K562 (cell line): ENCODE measurements around the gene XCL2. TPM values are rescaled to one million over a fixed set of nuclear protein-coding genes. Genes with fewer than 3 reads are reported as not detected.

Experiments
- ATAC-seq: fragments of 200-7000 bp; cut with Tn5 transposase; 3 replicates; pipeline ENCODE4 v1.9.1; 2020; ENCODE audit warnings: moderate library complexity
- BruUV-seq: library from RNA; stranded (reverse); fragments of 400-500 nt; replicated peaks from 2 replicates; lab custom pipeline; 2021; lab: Mats Ljungman, UMichigan
- CTCF ChIA-PET: fragments of 300-600 bp; formaldehyde crosslinking; extraction: SDS; loops from one replicate; lab custom pipeline; 2021; ENCODE audit warnings: low intra/inter-chr PET ratio; lab: Yijun Ruan, JAX
- POLR2A ChIA-PET: fragments of 300-600, 350-650 bp; sonication (Branson Sonifier 250); formaldehyde crosslinking; extraction: SDS; loops from one replicate; lab custom pipeline; 2021; ENCODE audit warnings: antibody characterized with exemption, inconsistent platforms; lab: Yijun Ruan, JAX
- DNase-seq, 4 experiments: peaks; one replicate each; pipeline versions ENCODE4 v3.0.0 to v3.0.0-alpha.2; 2011 to 2018; ENCODE audit warnings: low spot score in 3 of 4, mixed read lengths in 3 of 4; ENCODE audit errors: extremely low read depth in 1 of 4
- FAIRE-seq: peaks from 2 replicates; lab custom pipeline; 2011; peaks lifted over from hg19 to GRCh38; lab: Jason Lieb, UNC
- H2AFZ ChIP-seq: 2 replicates; pipeline ENCODE4 v1.6.0; 2011; ENCODE audit warnings: low read depth, low read length, control low read depth, inconsistent platforms
- H3K27ac ChIP-seq: fragments of 200-600 bp; 3 replicates; pipeline ENCODE4 v1.8.0; 2011; ENCODE audit warnings: low read depth, mild to moderate bottlenecking, control low read depth, inconsistent platforms, low read length, moderate library complexity, mixed read lengths; ENCODE audit errors: extremely low read depth
- H3K27me3 ChIP-seq, 2 experiments: fragments of 300-600 bp in 1 of 2; 2 replicates in 1 of 2; 3 replicates in 1 of 2; pipeline versions ENCODE4 v1.6.0 to v1.8.0; 2011; ENCODE audit warnings: inconsistent platforms in 2 of 2, low read length in 2 of 2, mild to moderate bottlenecking in 1 of 2, mixed read lengths in 1 of 2, moderate library complexity in 1 of 2; ENCODE audit not compliant: control insufficient read depth in 2 of 2, insufficient read depth in 2 of 2
- H3K36me3 ChIP-seq: fragments of 300-600 bp; 3 replicates; pipeline ENCODE4 v1.8.0; 2011; ENCODE audit warnings: mild to moderate bottlenecking, low read length, inconsistent platforms; ENCODE audit not compliant: control insufficient read depth, insufficient read depth
- H3K4me1 ChIP-seq, 2 experiments: fragments of 200-600 bp in 1 of 2; replicated peaks in 1 of 2; 2 replicates in 1 of 2; 3 replicates in 1 of 2; pipeline versions ENCODE4 v1.5.1 to v1.8.0; 2011; ENCODE audit warnings: inconsistent platforms in 2 of 2, low read length in 2 of 2, mild to moderate bottlenecking in 1 of 2, mixed read lengths in 1 of 2, moderate library complexity in 1 of 2; ENCODE audit not compliant: control insufficient read depth in 2 of 2, insufficient read depth in 2 of 2
- H3K4me2 ChIP-seq: 2 replicates; pipeline ENCODE4 v1.6.1; 2011; ENCODE audit warnings: low read length, control low read depth, inconsistent platforms, mixed read lengths; ENCODE audit not compliant: insufficient read depth
- H3K4me3 ChIP-seq: fragments of 200-600 bp; sonication (generic), shearing (Covaris generic); 2 replicates; pipeline ENCODE4 v1.5.1; 2016; ENCODE audit warnings: control low read depth, inconsistent platforms
- H3K79me2 ChIP-seq: fragments of 200-600 bp; 3 replicates; pipeline ENCODE4 v1.8.0; 2011; ENCODE audit warnings: low read length, inconsistent platforms; ENCODE audit not compliant: control insufficient read depth, insufficient read depth
- H3K9ac ChIP-seq, 2 experiments: 2 replicates each; pipeline versions ENCODE4 v1.6.0 to v1.6.1; 2011; ENCODE audit warnings: low read depth in 2 of 2, low read length in 2 of 2, control low read depth in 1 of 2, inconsistent platforms in 1 of 2, mild to moderate bottlenecking in 1 of 2, mixed read lengths in 1 of 2; ENCODE audit not compliant: insufficient read depth in 1 of 2
- H3K9me1 ChIP-seq: one replicate; pipeline ENCODE4 v1.6.0; 2011; ENCODE audit warnings: inconsistent platforms, mild to moderate bottlenecking, low read length, moderate library complexity; ENCODE audit not compliant: control insufficient read depth, insufficient read depth
- H3K9me3 ChIP-seq: replicated peaks from 2 replicates; pipeline ENCODE4 v1.5.1; 2011; ENCODE audit warnings: low read depth, low read length, inconsistent platforms; ENCODE audit not compliant: control insufficient read depth, insufficient read depth
- H4K20me1 ChIP-seq: replicated peaks from 2 replicates; pipeline ENCODE4 v1.6.1; 2011; ENCODE audit warnings: low read length, inconsistent platforms, mixed read lengths; ENCODE audit not compliant: control insufficient read depth, insufficient read depth
- BDP1 ChIP-seq: IDR thresholded peaks from 3 replicates; pipeline ENCODE4 v1.6.1; 2011; ENCODE audit not compliant: insufficient read length, insufficient read depth
- CEBPG ChIP-seq, 3 experiments: fragments of 200-800 bp in 1 of 3; sonication (Bioruptor generic) in 1 of 3; sonication (generic) in 1 of 3; formaldehyde crosslinking in 1 of 3; IDR thresholded peaks in 2 of 3; conservative IDR thresholded peaks in 1 of 3; 2 replicates each; pipeline versions ENCODE4 v1.6.1 to v1.8.0; 2016 to 2022; ENCODE audit warnings: missing compliant biosample characterization in 2 of 3, missing genetic modification characterization in 2 of 3, mild to moderate bottlenecking in 1 of 3, missing genetic modification reagents in 1 of 3
- CHCHD3 ChIP-seq: fragments of 250-450 bp; sonication (Bioruptor Pico); IDR thresholded peaks from 2 replicates; pipeline ENCODE4 v2.1.2; 2022; ENCODE audit warnings: mild to moderate bottlenecking
- EP300 ChIP-seq: IDR thresholded peaks from 2 replicates; pipeline ENCODE4 v1.6.1; 2012; ENCODE audit warnings: low read length, improper control_type of control experiment
- HIVEP1 ChIP-seq: fragments of 250-450 bp; sonication (Bioruptor Pico); IDR thresholded peaks from 2 replicates; pipeline ENCODE4 v1.4.0; 2020; ENCODE audit warnings: mild to moderate bottlenecking
- HLTF ChIP-seq: fragments of 450-650 bp; IDR thresholded peaks from 2 replicates; pipeline ENCODE4 v1.6.1; 2016
- HMG20B ChIP-seq: fragments of 250-450 bp; sonication (Bioruptor Pico); IDR thresholded peaks from 2 replicates; pipeline ENCODE4 v1.5.0; 2021; ENCODE audit warnings: mild to moderate bottlenecking
- IFI16 ChIP-seq: fragments of 250-450 bp; sonication (Bioruptor Pico); IDR thresholded peaks from 2 replicates; pipeline ENCODE4 v2.1.2; 2022; ENCODE audit warnings: mild to moderate bottlenecking, inconsistent platforms
- MTA1 ChIP-seq: fragments of 450-650 bp; IDR thresholded peaks from 2 replicates; pipeline ENCODE4 v1.6.1; 2017; ENCODE audit warnings: borderline replicate concordance
- PYGO2 ChIP-seq: fragments of 450-650 bp; IDR thresholded peaks from 2 replicates; pipeline ENCODE4 v1.6.1; 2016; ENCODE audit warnings: mild to moderate bottlenecking, missing genetic modification characterization, moderate library complexity, missing compliant biosample characterization
- TBP ChIP-seq: optimal IDR thresholded peaks from 2 replicates; pipeline ENCODE3; 2011; ENCODE audit warnings: low read depth, low read length, improper control_type of control experiment
- TGIF2 ChIP-seq: sonication (generic); formaldehyde crosslinking; IDR thresholded peaks from 2 replicates; pipeline ENCODE4 v1.8.1; 2022; ENCODE audit warnings: mild to moderate bottlenecking, missing genetic modification reagents, moderate library complexity
- XRCC5 ChIP-seq: fragments of 200-400 bp; formaldehyde crosslinking; IDR thresholded peaks from 2 replicates; pipeline ENCODE4 v1.6.1; 2017; ENCODE audit warnings: low read depth, mild to moderate bottlenecking, low read length
- ZNF217 ChIP-seq: sonication (generic); formaldehyde crosslinking; IDR thresholded peaks from 2 replicates; pipeline ENCODE4 v1.8.0; 2022; ENCODE audit warnings: mild to moderate bottlenecking, missing genetic modification reagents
- ZNF280B ChIP-seq: fragments of 250-450 bp; sonication (Bioruptor Pico); IDR thresholded peaks from 2 replicates; pipeline ENCODE4 v1.5.1; 2021; ENCODE audit warnings: mild to moderate bottlenecking
- ZNF507 ChIP-seq: conservative IDR thresholded peaks from 2 replicates; pipeline ENCODE4 v1.6.1; 2017; ENCODE audit warnings: missing genetic modification characterization, missing compliant biosample characterization
- WGBS: fragments of 100-300 bp; shearing (Covaris generic); methylation state at CpG from one replicate; pipeline ENCODE4 v1.1.6; 2016; ENCODE audit warnings: low coverage, mixed read lengths; ENCODE audit not compliant: insufficient coverage; ENCODE audit errors: missing lambda C conversion rate; 5-methylcytosine and 5-hydroxymethylcytosine counted together
- in situ Hi-C: fragments of 300-500 bp; cut with MboI; formaldehyde crosslinking; loops from 4 replicates; pipeline ENCODE4 v1.15.0; 2018; ENCODE audit warnings: inconsistent platforms, mixed read lengths
- intact Hi-C: fragments of 100-400 bp; cut with micrococcal nuclease; formaldehyde crosslinking; loops from 2 replicates; pipeline ENCODE4 v1.14.2; 2022
- polyA plus RNA-seq, 8 experiments: library from polyadenylated mRNA; depleted of rRNA in 4 of 8; stranded (reverse) in 5 of 8; unstranded in 3 of 8; fragments of >200 nt; fragmentation: Nextera tagmentation in 2 of 8; fragmentation: Illumina TruSeq in 1 of 8; extraction: Ambion mirVana in 2 of 8; extraction: Trizol in 1 of 8; gene quantifications; 2 replicates each; pipeline versions ENCODE4 v1.2.1 to v1.2.3, GENCODE V29; 2011 to 2014; ENCODE audit warnings: inconsistent platforms in 1 of 8, missing spikeins in 1 of 8
- total RNA-seq, 7 experiments: library from RNA; depleted of rRNA in 6 of 7; stranded (reverse); fragments of >200 nt in 6 of 7; fragmentation: Illumina TruSeq in 2 of 7; extraction: Trizol in 2 of 7; gene quantifications; 2 replicates each; pipeline versions ENCODE4 v1.2.1 to v1.2.3, GENCODE V29; 2011 to 2021; ENCODE audit warnings: low replicate concordance in 1 of 7
- TF ChIP-seq, protein P1 (sequence below): fragments of 450-650 bp; formaldehyde crosslinking; IDR thresholded peaks from 2 replicates; pipeline ENCODE4 v1.4.0; 2022; ENCODE audit warnings: missing genetic modification characterization

Gene XCL2
- total and polyA plus RNA-seq, 9 of the 15 experiments (the other 6 are each of a cell fraction or from before 2014, with no cell fraction given) = not detected

GRCh38 chr1:168504064-168504837, 39.5 kb downstream of the XCL2 start (continued):
- TF ChIP-seq EP300 (no peak), CEBPG (CRISPR knock-in tag; IDR thresholded peaks at IDR 0.05) (no peak), CEBPG (tag; conservative IDR thresholded peaks at IDR 0.05 in 1 of 2, IDR thresholded peaks at IDR 0.05 in 1 of 2) (peak; percentile 53 to 70), CHCHD3 (CRISPR knock-in tag) (no peak), XRCC5 (no peak), BDP1 (no peak)

- Histone ChIP-seq H3K79me2 (no peaks in the 10 kb centered on the region), H4K20me1 (no peaks in the 10 kb centered on the region), H3K9ac (no peak overlapping the region), H3K4me1 (no peaks in the 10 kb centered on the region), H3K4me3 (no peak overlapping the region), H3K27me3 (peaks cover 0 to 10% of the 10 kb centered on the region in 2 experiments; a peak in 3 of 5 replicates), H3K9me1 (no peaks in the 10 kb centered on the region), H3K27ac (no peak overlapping the region), H2AFZ (no peak overlapping the region), H3K4me2 (no peak overlapping the region), H3K9me3 (no peaks in the 10 kb centered on the region), H3K36me3 (no peaks in the 10 kb centered on the region)
- 4% methylated on average over 2 of the region's 2 CpGs for WGBS
- no peak for ATAC-seq
- no TSS peak for BruUV-seq
- ChIA-PET POLR2A (no interaction called here), CTCF (no interaction called here)
- in situ Hi-C loops (no loop called here), intact Hi-C loops (no loop called here)
- no peak for DNase-seq
- FAIRE-seq = no peak
- TF ChIP-seq ZNF280B (CRISPR knock-in tag) (no peak), TGIF2 (CRISPR knock-in tag) (no peak), HMG20B (CRISPR knock-in tag) (no peak), HLTF (no peak), MTA1 (no peak), TBP (no peak), ZNF217 (CRISPR knock-in tag) (no peak), HIVEP1 (no peak), ZNF507 (no peak), IFI16 (CRISPR knock-in tag) (no peak), PYGO2 (tag) (no peak)
- TF ChIP-seq, protein P1, sequence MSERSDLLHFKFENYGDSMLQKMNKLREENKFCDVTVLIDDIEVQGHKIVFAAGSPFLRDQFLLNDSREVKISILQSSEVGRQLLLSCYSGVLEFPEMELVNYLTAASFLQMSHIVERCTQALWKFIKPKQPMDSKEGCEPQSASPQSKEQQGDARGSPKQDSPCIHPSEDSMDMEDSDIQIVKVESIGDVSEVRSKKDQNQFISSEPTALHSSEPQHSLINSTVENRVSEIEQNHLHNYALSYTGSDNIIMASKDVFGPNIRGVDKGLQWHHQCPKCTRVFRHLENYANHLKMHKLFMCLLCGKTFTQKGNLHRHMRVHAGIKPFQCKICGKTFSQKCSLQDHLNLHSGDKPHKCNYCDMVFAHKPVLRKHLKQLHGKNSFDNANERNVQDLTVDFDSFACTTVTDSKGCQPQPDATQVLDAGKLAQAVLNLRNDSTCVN (CRISPR knock-in tag) = no peak
Measured at GRCh38 chr1:168499688-168500049, 44.1 kb downstream of the XCL2 start.
